Fibroblast of mammary gland (primary cell): Measurements from ENCODE around the gene SLC6A4.

Experiments used
- DNase-seq: peaks from one replicate; pipeline ENCODE4 v3.0.0-alpha.2; 2010; ENCODE audit warnings: low read depth
- H3K4me3 ChIP-seq: 2 replicates; pipeline ENCODE4 v1.5.1; 2011; ENCODE audit warnings: low read depth, mild to moderate bottlenecking, low read length, moderate library complexity; ENCODE audit not compliant: control insufficient read depth
- TF ChIP-seq, protein P1 (sequence below): conservative IDR thresholded peaks from 2 replicates; pipeline ENCODE4 v1.5.1; 2011; ENCODE audit warnings: low read depth, low read length, inconsistent platforms; ENCODE audit not compliant: control insufficient read depth, insufficient read depth

The SLC6A4 gene

DNA sequence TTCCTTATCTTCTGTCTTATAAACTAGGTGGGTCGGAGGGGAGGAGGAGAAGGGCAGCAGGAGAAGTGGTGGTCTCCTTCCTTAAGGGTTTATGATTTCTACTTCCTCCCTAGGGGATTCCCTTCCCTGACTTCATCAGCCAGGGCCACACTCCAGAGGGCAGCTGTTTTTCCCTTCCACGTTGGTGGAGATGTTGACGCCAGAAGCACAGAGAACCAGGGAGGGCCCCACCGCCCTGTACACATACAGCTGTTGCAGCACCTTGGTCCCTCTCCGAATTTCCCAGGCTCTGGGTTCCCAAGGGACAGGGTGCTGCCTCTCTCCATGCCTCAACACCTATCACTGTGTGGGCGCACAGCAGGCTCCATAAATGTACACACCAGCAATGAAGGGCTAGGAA lies 5.6 kb upstream of the SLC6A4 start:
- no peak for DNase-seq
- TF ChIP-seq, protein P1, sequence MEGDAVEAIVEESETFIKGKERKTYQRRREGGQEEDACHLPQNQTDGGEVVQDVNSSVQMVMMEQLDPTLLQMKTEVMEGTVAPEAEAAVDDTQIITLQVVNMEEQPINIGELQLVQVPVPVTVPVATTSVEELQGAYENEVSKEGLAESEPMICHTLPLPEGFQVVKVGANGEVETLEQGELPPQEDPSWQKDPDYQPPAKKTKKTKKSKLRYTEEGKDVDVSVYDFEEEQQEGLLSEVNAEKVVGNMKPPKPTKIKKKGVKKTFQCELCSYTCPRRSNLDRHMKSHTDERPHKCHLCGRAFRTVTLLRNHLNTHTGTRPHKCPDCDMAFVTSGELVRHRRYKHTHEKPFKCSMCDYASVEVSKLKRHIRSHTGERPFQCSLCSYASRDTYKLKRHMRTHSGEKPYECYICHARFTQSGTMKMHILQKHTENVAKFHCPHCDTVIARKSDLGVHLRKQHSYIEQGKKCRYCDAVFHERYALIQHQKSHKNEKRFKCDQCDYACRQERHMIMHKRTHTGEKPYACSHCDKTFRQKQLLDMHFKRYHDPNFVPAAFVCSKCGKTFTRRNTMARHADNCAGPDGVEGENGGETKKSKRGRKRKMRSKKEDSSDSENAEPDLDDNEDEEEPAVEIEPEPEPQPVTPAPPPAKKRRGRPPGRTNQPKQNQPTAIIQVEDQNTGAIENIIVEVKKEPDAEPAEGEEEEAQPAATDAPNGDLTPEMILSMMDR = no peak

DNA sequence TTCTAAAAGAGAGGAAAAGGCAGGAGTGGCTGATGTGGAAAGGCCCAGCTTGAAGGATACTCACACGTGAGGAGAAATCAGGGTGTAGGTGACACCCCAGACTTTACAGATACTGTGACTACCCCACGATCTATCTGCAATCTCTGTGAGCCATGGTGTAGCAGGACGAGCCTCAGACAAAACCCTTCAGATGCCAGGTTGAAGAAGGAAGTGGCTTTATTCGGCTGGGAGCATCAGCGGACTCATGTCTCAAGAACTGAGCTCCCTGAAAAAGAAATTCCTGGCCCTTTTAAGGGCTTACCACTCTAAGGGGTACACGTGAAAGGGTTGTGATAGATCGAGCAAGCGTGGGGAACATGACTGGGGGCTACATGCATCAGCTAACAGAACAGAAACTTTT lies 4.7 kb upstream of the SLC6A4 start:
- TF ChIP-seq, protein P1 = no peak
- H3K4me3 ChIP-seq = no peak overlapping the region
- no peak for DNase-seq

More for the DNA sequence above, 5.6 kb upstream of the SLC6A4 start:
- no peak overlapping the region for H3K4me3 ChIP-seq

DNA sequence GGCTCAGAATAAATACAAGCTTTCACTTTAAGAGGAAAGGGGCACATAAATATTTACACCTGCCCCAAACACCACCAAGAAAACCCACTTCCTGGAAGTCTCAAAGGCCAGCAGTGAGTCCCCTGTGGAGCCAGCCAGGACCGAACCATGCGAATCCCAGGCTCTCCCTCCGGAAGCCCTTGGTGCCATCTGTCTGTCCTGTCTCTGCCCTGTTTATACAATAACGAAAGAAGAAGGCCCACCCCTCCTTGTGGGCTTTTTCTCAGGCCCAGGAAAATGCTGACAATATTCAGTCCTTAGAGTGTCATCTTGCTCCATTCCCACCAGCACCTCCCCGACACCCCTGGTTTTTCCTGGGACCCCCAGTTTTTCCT lies 3.6 kb upstream of the SLC6A4 start:
- no peak for DNase-seq
- TF ChIP-seq, protein P1 = no peak
- H3K4me3 ChIP-seq = no peak overlapping the region

DNA sequence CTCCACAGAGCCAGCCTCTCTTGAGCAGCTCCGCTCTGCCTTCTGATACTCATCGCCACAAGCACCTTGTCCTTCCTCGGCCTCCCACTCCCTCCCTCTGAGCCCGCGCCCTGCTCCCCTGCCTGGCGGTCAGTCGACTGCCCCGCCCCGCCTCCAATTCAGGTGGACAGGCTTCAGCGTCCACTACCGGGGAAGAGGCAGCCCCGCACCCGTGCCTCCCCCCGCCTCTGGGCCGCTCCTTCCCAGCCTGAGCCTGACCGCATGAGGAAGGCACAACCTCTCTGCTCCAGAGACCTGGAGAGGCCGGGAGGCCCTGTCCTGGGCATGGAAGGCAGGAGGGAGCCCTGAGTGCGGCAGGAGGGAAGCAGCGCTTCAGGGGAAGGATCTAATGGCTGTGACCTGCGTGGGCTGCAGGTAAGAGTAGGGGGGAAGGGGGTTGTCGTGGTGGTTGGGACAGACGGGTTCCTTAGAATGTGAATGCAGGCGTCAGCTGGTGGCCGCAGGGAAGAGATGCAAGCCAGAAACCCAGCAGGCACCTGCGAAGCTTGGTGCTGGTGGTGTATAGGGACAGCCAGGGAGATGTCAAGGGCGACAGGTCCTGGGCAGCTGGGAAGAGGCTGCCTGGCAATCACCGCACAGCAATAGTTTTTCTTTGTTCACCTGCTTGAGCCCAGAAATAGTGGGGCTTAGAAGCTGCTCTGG lies 3.0 kb upstream of the SLC6A4 start:
- DNase-seq = no peak
- TF ChIP-seq, protein P1 = no peak
- no peak overlapping the region for H3K4me3 ChIP-seq

DNA sequence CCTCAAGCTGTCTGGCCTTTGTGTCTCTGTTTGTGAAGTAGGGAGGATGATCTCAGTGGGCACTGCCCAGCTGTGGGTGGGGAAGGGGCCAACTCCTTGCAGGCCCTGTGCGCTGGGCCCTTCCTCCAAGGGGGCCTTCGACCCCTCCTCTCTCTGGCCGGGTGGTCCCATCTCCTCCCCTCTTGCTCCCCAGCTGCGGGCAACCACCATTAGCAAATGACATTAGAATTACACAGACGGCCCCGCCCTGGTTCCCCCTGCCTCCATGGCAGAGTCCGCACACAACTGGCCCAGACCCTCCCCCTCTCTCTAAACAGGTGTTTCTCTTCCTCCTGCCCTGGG lies 2.5 kb upstream of the SLC6A4 start:
- no peak for DNase-seq
- TF ChIP-seq, protein P1 = no peak
- no peak overlapping the region for H3K4me3 ChIP-seq

DNA sequence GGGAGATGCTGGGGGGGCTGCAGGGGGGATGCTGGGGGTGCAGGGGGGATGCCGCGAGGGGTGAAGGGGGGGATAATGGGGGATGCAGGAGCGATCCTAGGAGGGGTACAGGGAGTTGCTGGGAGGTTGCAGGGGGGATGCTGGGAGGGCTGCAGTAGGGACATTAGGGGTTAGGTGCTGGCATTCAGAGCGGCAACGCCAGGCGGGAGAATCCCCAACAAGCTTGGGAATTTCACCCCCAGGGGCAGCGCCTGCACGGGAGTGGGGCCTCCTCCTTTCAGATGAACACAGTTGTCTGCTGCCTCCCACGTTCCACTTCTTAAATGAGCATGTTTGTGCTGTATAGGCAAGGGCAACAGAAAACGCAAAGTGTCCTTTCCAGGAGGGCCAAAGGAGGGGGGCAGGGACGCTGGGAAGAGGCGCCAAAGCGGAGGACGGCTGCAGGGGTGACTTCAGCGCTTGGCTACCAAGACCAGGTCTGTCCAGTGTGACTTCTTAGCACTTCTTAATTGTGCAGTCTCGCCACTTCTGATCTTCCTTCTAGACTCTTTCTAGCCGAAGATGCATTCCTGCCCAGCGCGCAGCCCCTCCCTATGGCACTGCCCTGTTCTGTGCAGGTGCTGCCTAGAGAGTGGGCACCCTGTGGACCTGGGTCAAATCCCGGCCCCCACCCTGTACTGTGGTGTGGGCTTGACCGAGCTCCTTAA lies 2.0 kb upstream of the SLC6A4 start:
- H3K4me3 ChIP-seq = no peak overlapping the region
- no peak for DNase-seq
- TF ChIP-seq, protein P1 = no peak
